Liver (tissue), 9 donors: ENCODE data around the gene TRHDE. TPM values are rescaled to one million over a fixed set of nuclear protein-coding genes. Genes with fewer than 3 reads are reported as not detected.

ENCODE experiments used
- DNase-seq: peaks from one replicate; pipeline ENCODE4 v3.0.0-alpha.2; 2017; ENCODE audit warnings: low spot score
- H3K27ac ChIP-seq, 2 donors: one replicate each; pipeline ENCODE4 v1.7.0; 2013; ENCODE audit warnings: inconsistent platforms in 2 of 2, low read length in 2 of 2, control low read depth in 1 of 2, low read depth in 1 of 2, mild to moderate bottlenecking in 1 of 2
- H3K27me3 ChIP-seq, 4 donors: one replicate each; pipeline versions ENCODE4 v1.6.1 to v1.7.0; 2013; ENCODE audit warnings: low read length in 3 of 4, inconsistent platforms in 1 of 4, mild to moderate bottlenecking in 1 of 4, moderate library complexity in 1 of 4; ENCODE audit not compliant: control insufficient read depth in 4 of 4, insufficient read depth in 4 of 4
- H3K36me3 ChIP-seq, 4 donors: one replicate each; pipeline versions ENCODE4 v1.6.1 to v1.7.0; 2013; ENCODE audit warnings: low read length in 3 of 4, mild to moderate bottlenecking in 3 of 4, low read depth in 1 of 4, moderate library complexity in 1 of 4; ENCODE audit not compliant: control insufficient read depth in 4 of 4, insufficient read depth in 3 of 4
- H3K4me1 ChIP-seq, 4 donors: one replicate each; pipeline versions ENCODE4 v1.6.1 to v1.7.0; 2013; ENCODE audit warnings: low read length in 3 of 4, mild to moderate bottlenecking in 3 of 4, moderate library complexity in 1 of 4; ENCODE audit not compliant: control insufficient read depth in 4 of 4, insufficient read depth in 4 of 4
- H3K4me3 ChIP-seq, 3 donors: one replicate each; pipeline versions ENCODE4 v1.6.1 to v1.7.0; 2013; ENCODE audit warnings: low read length in 3 of 3, control low read depth in 1 of 3, low read depth in 1 of 3, mild to moderate bottlenecking in 1 of 3
- H3K9ac ChIP-seq, 2 donors: one replicate each; pipeline ENCODE4 v1.7.0; 2013; ENCODE audit warnings: low read length in 2 of 2, mild to moderate bottlenecking in 2 of 2, moderate library complexity in 2 of 2, control low read depth in 1 of 2, low read depth in 1 of 2
- H3K9me3 ChIP-seq, 4 donors: one replicate each; pipeline versions ENCODE4 v1.6.1 to v1.7.0; 2013; ENCODE audit warnings: low read length in 3 of 4; ENCODE audit not compliant: control insufficient read depth in 4 of 4
- ATF3 ChIP-seq: IDR thresholded peaks from 2 replicates; pipeline ENCODE4 v1.6.1; 2016; ENCODE audit warnings: antibody characterized with exemption
- CTCF ChIP-seq: fragments of 150-350 bp; IDR thresholded peaks from 2 replicates; pipeline ENCODE4 v1.5.1; 2017; ENCODE audit warnings: improper control_type of control experiment, low read depth, low read length; ENCODE audit not compliant: missing input control
- FOXA1 ChIP-seq: IDR thresholded peaks from 2 replicates; pipeline ENCODE4 v1.6.1; 2016; ENCODE audit warnings: antibody characterized with exemption
- MAX ChIP-seq: IDR thresholded peaks from 2 replicates; pipeline ENCODE4 v1.6.1; 2016; ENCODE audit warnings: antibody characterized with exemption
- NR2F2 ChIP-seq: IDR thresholded peaks from 2 replicates; pipeline ENCODE4 v1.6.1; 2016; ENCODE audit warnings: antibody characterized with exemption
- REST ChIP-seq: IDR thresholded peaks from 2 replicates; pipeline ENCODE4 v1.6.1; 2016; ENCODE audit warnings: antibody characterized with exemption, mild to moderate bottlenecking
- RXRA ChIP-seq, 2 donors: IDR thresholded peaks; 2 replicates each; pipeline ENCODE4 v1.6.1; 2017 to 2018; ENCODE audit warnings: antibody characterized with exemption in 2 of 2, mild to moderate bottlenecking in 1 of 2
- TAF1 ChIP-seq: conservative IDR thresholded peaks from 2 replicates; pipeline ENCODE4 v1.6.1; 2016; ENCODE audit warnings: antibody characterized with exemption, mild to moderate bottlenecking
- YY1 ChIP-seq: IDR thresholded peaks from 2 replicates; pipeline ENCODE4 v1.6.1; 2016; ENCODE audit warnings: antibody characterized with exemption, mild to moderate bottlenecking
- WGBS: extraction: QIAGEN DNeasy Blood & Tissue Kit; methylation state at CpG from one replicate; pipeline ENCODE4 v1.1.7; 2013; 5-methylcytosine and 5-hydroxymethylcytosine counted together
- polyA plus RNA-seq, 2 donors: library from polyadenylated mRNA; stranded (reverse) in 1 of 2; unstranded in 1 of 2; fragments of 200-250 nt in 1 of 2; fragments of >200 nt in 1 of 2; fragmentation: Nextera tagmentation in 1 of 2; extraction: Ambion mirVana in 1 of 2; gene quantifications; one replicate each; pipeline versions ENCODE4 v1.2.1 to v1.2.3, GENCODE V29; 2013 to 2015
- total RNA-seq, 2 donors: library from RNA; depleted of rRNA; stranded (reverse); fragments of >200 nt; gene quantifications; one replicate each; pipeline ENCODE4 v1.2.3, GENCODE V29; 2014
- donor health status: healthy.
- donor health status: healthy.
- donor health status: healthy.
- donor health status: healthy.
- donor health status: healthy.

The TRHDE gene
- total and polyA plus RNA-seq, 4 donors = 0.05 to 0.17 (median 0.14) TPM; not detected in 1

- no peaks in the 10 kb centered on the region for H3K36me3 ChIP-seq
- WGBS = 40% methylated on average over 1 of the region's 1 CpG
- no peak overlapping the region for H3K4me3 ChIP-seq
- no peaks in the 10 kb centered on the region for H3K9me3 ChIP-seq
- TF ChIP-seq ATF3 = no peak
- no peak for TF ChIP-seq REST
- no peak for TF ChIP-seq MAX
- no peak for TF ChIP-seq CTCF
- TF ChIP-seq FOXA1 = no peak
- no peak for TF ChIP-seq TAF1
- TF ChIP-seq NR2F2 = no peak
- TF ChIP-seq RXRA (IDR thresholded peaks at IDR 0.05) = no peak
- TF ChIP-seq YY1 = no peak
- H3K27me3 ChIP-seq = no peaks in the 10 kb centered on the region
- H3K9ac ChIP-seq = no peak overlapping the region
- no peak for DNase-seq
- H3K4me1 ChIP-seq = no peaks in the 10 kb centered on the region
- H3K27ac ChIP-seq = no peak overlapping the region
Measured at GRCh38 chr12:72717036-72717435, 444.9 kb downstream of the TRHDE start.
